Measurements from ENCODE around the gene UGT1A3.

Gene UGT1A3

DNA sequence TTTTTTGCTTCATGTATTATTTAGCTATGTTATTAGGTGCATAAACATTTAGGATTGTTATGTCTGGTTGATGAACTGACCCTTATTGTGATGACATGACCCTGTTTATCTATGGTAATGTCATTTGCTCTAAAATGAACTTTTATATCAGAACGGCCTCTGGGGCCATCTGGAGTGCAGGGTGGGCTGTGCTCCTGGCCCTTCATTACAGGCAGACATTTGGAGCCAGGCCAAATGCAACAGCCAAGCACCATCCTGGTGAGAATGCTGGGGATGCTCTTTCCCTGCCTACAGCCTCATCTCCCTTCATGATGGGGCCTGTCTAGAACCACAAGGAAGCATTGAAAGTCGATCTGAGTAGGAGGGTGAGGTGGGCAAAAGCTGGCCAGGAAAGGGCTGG, 87.5 kb downstream of the UGT1A3 start:
- DNase-seq (ENCODE audit: low read depth in 2 of 2): no peak

DNA sequence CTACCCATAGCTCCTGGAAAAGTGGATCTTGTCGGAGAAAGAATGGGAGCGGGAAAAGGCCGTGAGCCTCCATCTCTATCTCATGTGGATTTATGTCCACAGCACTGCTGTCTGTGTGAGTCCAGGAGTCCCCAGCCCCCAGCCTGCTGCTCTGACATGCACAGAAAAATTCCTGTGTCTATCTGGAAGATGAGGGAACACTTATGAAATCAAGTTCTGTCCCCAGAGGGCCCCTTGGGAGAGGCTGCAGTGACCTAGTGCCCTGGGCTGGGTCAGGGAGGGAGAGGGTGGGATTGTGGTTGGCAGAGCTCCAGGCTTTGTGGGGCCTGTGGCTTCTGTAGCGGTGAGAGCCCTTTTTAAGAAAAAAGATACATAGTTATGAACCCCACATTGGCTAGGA, 87.9 kb downstream of the UGT1A3 start:
- DNase-seq (ENCODE audit: low read depth in 2 of 2): no peak

DNA sequence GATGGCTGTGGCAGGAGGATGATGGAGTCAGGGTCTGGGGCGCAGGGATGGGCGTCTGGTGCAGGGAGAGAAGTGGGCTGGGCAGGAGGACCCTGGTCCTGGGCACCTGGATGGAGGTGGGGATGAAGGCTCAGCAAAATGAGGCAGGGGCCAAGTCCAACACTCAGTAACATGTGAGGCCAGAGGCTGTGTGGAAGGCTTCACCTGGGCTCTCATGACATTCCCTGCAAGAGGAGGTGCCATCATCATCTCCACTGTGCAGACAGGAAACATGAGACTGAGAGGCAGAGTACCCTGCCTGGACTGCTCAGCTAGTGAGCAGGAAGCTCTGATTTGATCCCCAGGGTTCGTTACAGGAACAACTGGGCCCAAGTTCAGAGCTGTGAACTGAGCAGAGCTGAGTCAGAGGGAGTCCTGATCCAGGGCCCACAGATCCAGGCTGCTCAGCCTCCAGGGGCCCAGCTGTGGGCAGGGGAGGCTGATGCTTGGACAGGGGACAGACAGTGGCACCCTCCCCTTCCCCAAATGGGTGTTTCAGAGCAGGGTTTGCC, 88.6 kb downstream of the UGT1A3 start:
- DNase-seq (ENCODE audit: low read depth in 2 of 2): no peak

DNA sequence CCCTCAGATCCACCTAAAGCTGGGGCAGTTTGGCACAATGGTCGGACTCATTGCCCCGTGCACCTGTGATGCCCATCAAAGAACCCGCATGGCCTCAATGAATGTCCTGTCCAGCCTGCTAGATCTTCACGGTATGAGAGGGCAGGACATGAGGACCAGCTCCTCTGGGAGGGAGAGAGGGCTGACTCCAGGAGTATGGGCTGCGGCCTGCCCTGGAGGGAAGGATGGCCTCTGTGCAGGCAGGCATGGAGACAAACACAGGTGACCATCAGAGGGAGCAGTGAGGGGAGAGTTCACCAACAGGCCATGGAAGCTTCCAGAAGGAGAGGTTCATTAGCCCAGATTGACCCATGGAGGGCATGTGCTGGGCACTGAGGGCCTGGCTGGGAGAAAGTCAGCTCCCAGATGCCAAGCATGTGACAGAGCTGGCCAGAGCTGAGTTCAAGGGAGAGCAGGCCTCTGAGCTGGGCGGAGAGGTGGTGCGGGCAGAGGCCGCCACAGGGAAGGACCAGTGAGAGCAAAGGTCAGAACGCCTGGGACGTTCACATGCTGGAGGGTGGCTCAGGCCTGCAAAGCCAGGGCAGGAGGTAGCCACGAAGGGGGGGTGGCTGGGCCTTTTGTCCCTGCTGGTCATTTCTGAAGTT, 89.3 kb downstream of the UGT1A3 start:
- DNase-seq (ENCODE audit: low read depth in 2 of 2): no peak

DNA sequence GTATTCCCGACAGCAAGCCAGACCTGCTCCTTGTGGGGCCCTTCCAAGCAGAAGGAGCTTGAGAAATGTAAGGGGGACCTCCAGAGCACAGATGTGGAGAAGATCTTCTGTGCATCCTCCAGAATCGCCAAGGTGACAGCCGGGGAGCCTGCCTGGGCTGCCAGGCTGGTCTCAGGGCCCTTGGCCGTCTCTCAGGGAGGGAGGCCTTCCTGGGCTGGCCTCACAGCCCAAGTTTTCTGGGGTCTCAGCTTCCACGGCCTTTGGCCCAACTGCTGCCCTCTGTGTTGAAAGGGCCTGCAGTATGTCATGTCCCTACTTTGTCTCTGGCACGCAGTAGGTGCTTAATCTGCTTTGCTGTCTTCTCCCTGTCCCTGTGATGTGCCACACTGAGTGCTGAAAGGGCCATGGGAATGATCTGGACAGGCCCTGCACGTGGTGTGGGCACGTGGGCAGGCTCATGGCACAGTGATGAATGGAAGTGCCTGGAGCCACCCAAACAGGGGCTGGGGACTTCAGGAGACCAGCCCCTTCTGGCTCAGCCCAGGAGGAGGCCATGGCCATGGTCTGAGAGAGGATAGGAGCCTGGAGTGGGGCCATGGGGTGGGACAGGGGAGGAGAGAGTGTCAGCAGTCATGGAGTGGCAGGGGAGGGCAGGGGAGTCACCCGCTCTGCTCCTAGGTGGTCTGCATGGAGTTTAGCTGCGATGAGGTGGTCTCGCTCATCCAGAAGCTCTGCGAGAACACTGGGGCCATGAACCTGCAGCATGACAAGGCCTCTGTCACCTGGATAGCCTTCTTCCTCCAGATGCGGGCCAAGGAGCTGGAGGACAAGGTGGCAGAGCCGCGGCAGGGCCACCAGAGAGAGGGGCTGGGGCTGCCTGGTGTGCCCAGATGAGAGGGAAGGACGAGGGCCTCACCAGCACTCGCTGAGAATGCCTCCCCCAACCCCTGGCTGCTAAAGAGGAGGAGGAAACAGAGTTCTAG, 90.1 kb downstream of the UGT1A3 start:
- DNase-seq (ENCODE audit: low read depth in 2 of 2): no peak

DNA sequence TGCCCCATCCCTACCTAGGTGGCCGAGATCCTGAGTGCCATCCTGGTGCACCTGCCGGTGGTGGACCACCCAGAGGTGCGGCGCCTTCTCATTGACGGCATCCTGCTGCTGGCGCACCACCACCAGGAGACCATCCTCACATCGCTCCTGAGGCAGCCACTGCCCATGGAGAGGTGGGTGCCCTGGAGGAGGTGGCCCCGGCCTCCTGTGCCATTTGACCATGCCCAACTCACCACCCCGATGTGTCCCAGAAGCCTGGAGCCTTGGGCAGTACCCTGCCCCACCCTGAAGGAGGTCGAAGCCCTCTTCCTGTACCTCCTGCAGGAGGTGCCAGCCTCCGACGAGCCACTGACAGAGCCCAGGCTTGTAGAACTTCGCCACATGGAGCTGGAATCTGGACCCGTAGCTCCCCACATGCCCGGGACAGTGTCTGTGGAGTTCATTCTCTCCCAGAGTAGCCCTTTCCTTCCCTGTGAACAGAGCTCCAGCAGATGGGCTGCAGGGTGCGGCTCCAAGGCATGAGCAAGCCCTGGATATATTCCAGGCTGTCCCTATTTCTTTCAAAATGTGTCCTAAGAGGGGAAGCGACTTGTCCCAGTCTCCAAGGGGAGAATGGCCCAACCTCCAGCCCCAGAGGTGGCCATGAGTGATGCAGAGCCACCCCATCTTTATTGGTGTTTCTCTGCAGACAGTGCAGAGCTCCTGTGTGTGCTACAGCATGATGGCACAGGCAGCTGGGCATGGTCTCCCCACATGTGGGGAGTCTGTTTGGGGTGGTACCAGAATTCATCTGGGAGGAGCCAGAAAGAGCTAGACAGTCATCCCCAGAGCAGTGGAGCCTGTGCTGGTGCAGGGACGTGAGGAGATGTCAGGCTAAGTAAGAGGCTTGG, 91.3 kb downstream of the UGT1A3 start:
- no peak for DNase-seq (ENCODE audit: low read depth in 2 of 2)

DNA sequence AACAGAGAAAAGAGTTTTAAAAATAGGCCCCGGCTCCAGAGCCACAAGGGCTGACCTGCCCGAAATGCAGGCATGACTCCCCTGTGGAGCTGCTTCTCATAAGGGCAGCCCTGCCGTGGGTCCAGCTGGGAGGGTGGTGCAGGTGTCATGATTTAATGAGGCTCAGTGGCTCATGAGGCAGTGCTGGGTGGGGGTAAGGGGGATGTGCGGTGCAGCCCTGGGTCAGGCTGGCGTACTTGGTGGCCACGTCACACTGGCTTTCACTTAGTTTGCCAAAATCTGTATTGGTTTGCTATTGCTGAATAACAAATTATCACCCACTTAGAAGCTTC, 91.9 kb downstream of the UGT1A3 start:
- no peak for DNase-seq (ENCODE audit: low read depth in 2 of 2)

DNA sequence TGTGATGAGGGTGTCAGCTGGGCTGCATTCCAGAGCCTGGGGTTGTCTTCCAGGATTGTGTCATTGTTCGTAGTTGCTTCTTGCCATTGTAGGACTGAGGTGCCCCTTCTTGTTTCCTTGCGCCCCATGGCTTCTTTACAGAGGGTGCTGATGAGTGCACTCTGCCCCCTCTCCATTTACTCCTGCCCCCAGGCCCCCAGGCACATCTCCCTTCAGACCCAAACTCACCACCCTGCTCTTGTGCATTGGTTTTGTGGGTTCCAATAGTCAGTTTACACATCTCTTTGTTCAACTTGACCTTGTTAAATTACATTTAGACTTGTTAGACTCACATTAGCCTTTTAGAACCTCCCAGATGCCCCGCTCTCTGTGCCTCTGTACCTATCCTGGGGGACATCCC, 92.4 kb downstream of the UGT1A3 start:
- DNase-seq (ENCODE audit: low read depth in 2 of 2): no peak

DNA sequence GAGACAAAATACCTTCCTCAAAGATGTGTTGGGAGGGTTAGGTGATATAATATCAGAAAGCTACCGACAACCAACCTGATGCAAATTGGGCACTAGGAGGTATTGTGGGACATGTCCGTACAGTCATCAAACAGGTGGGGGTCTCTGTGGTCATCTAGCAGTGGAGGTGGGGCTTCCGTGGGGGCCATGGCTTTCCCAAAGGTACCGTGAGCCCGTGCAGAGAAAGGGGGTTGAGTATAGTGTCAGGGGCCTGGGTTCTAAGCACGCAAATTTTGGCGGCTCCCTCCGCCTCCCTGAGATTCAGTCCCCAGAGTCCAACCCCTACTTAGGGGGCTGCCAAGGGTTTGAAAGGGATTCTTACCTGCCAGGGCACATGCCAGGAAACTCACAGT, 92.9 kb downstream of the UGT1A3 start:
- no peak for DNase-seq (ENCODE audit: low read depth in 2 of 2)

DNA sequence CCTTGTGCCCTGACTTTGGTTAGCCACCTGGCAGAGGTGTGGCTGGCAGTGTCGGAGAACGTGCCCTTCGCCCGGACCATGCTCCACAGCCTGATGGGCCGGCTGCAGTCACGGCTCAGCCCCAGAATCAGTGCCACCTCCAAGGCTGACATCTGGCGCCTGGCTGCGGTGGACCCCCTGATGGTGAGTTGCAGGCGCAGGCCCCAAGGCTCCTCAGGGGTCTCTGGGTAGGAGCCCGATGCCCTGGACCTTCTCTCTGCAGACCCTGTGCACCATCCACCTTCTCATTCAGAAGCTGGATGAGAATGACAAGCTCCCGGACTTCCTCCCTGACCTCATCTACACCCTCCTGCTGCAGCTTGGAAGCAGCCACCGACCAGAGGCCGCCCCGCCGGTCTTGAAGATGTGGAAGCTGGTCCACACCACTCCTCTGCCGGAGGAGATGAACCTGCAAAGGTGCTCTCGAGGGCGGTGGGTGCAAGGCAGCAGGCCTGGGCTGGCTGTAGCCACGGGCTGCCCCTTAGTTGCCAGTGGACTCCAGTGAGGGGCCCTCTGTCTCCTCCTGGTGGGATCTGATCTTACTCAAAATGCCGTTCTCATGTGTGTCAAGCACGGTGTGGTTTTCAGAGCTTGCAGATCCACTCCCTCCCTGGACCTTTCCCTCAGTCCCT, 93.4 kb downstream of the UGT1A3 start:
- DNase-seq (ENCODE audit: low read depth in 2 of 2): no peak
